Right lobe of liver (tissue), 6 donors: ENCODE measurements around the gene PLXNC1. TPM values are rescaled to one million over a fixed set of nuclear protein-coding genes. Genes with fewer than 3 reads are reported as not detected.

Experiments
- ATAC-seq, 4 donors: fragments of 200-7000 bp; cut with Tn5 transposase; one replicate each; pipeline ENCODE4 v1.9.1; 2020; ENCODE audit warnings: mild to moderate bottlenecking in 4 of 4, moderate library complexity in 4 of 4
- DNase-seq, 3 donors: peaks; one replicate each; pipeline ENCODE4 v3.0.0-alpha.2; 2020
- H3K27ac ChIP-seq, 3 donors: fragments of 200-600 bp; one replicate each; pipeline ENCODE4 v1.8.0; 2022
- H3K27me3 ChIP-seq, 2 donors: fragments of 200-600 bp; one replicate each; pipeline ENCODE4 v1.8.0; 2022
- H3K36me3 ChIP-seq, 4 donors: fragments of 200-600 bp; sonication (generic) in 1 of 4; one replicate each; pipeline versions ENCODE4 v1.5.1 to v1.8.0; 2017 to 2022; ENCODE audit warnings: control low read depth in 1 of 4
- H3K4me1 ChIP-seq, 4 donors: fragments of 200-600 bp; sonication (generic) in 1 of 4; one replicate each; pipeline versions ENCODE4 v1.5.1 to v1.8.0; 2017 to 2022; ENCODE audit warnings: control low read depth in 1 of 4
- H3K4me3 ChIP-seq, 3 donors: fragments of 200-600 bp; one replicate each; pipeline ENCODE4 v1.8.0; 2022
- H3K9me3 ChIP-seq, 4 donors: fragments of 200-600 bp; sonication (generic) in 1 of 4; one replicate each; pipeline versions ENCODE4 v1.5.1 to v1.8.0; 2017 to 2022; ENCODE audit warnings: control low read depth in 1 of 4
- CTCF ChIP-seq, 4 donors: fragments of 200-600 bp in 3 of 4; fragments of 450-650 bp in 1 of 4; IDR thresholded peaks; one replicate each; pipeline versions ENCODE4 v1.5.1 to v1.8.0; 2016 to 2022; ENCODE audit warnings: antibody characterized with exemption in 4 of 4, mild to moderate bottlenecking in 2 of 4
- POLR2A ChIP-seq: fragments of 450-650 bp; IDR thresholded peaks from one replicate; pipeline ENCODE4 v1.6.1; 2017; ENCODE audit warnings: antibody characterized with exemption, mild to moderate bottlenecking
- WGBS: methylation state at CpG from one replicate; pipeline ENCODE4 v1.1.6; 2018; ENCODE audit warnings: low coverage, low lambda C conversion rate; ENCODE audit not compliant: insufficient coverage; ENCODE audit errors: missing lambda C conversion rate; 5-methylcytosine and 5-hydroxymethylcytosine counted together
- intact Hi-C, 2 donors: fragments of 100-400 bp; cut with DNase I; formaldehyde crosslinking; loops; one replicate each; pipeline versions ENCODE4 v1.11.2 to v1.14.1; 2022
- total RNA-seq, 6 experiments: library from RNA; depleted of rRNA in 2 of 6; stranded (reverse); fragments of >200 nt in 2 of 6; fragmentation: NEBNext Ultra II Directional in 3 of 6; extraction: Animal tissue kit (Norgen Biotek cat#: 25700) in 3 of 6; gene quantifications; one replicate each; pipeline versions ENCODE4 v1.1.0 to v1.2.4, GENCODE V29; 2016 to 2023
- donor health status: DM: no; HTN: yes; CAD: no.
- donor health status: DM: no; HTN: no; CAD: no.
- donor health status: DM: no; HTN: no; CAD: no.
- donor health status: DM: no; HTN: yes; CAD: no.
- donor health status: DM: no; HTN: yes; CAD: no.

Gene PLXNC1
- total RNA-seq, 6 experiments from 2014 or later = 1.6 to 7.0 (median 3.5) TPM

- DNase-seq (no peak), ATAC-seq (no peak)
- intact Hi-C loops = loop anchor here (5.0 to 10.0 kb wide), 3 partner anchors 291 to 771 kb away; no protein-coding TSS in a partner anchor
- Histone ChIP-seq H3K4me1 (no peaks in the 10 kb centered on the region), H3K36me3 (no peaks in the 10 kb centered on the region), H3K4me3 (no peak overlapping the region), H3K27me3 (no peaks in the 10 kb centered on the region), H3K9me3 (no peaks in the 10 kb centered on the region), H3K27ac (no peak overlapping the region)
- no peak for TF ChIP-seq POLR2A
- TF ChIP-seq CTCF (IDR thresholded peaks at IDR 0.05) = no peak
- 56% methylated on average over 3 of the region's 7 CpGs for WGBS
Observed at GRCh38 chr12:94143438-94143837, 4.9 kb upstream of the PLXNC1 start.

GRCh38 chr12:94143951-94144350 is 4.4 kb upstream of the PLXNC1 start:
- TF ChIP-seq POLR2A = no peak
- TF ChIP-seq CTCF (IDR thresholded peaks at IDR 0.05) = no peak
- no peaks in the 10 kb centered on the region for H3K36me3 ChIP-seq
- 64% methylated on average over 5 of the region's 5 CpGs for WGBS
- H3K27me3 ChIP-seq = no peaks in the 10 kb centered on the region
- H3K4me1 ChIP-seq = peaks cover 0 to 1% (median 0%) of the 10 kb centered on the region in 4 donors
- H3K9me3 ChIP-seq = no peaks in the 10 kb centered on the region
- no peak overlapping the region for H3K4me3 ChIP-seq
- no peak overlapping the region for H3K27ac ChIP-seq
- DNase-seq (no peak), ATAC-seq (no peak)
- intact Hi-C loops = loop anchor here (5.0 to 10.0 kb wide), 3 partner anchors 291 to 771 kb away; no protein-coding TSS in a partner anchor

- ATAC-seq (no peak), DNase-seq (no peak)
- TF ChIP-seq POLR2A (no peak), CTCF (IDR thresholded peaks at IDR 0.05) (no peak)
- H3K27me3 ChIP-seq = no peaks in the 10 kb centered on the region
- peaks cover 0 to 10% (median 2%) of the 10 kb centered on the region in 4 donors for H3K4me1 ChIP-seq
- no peaks in the 10 kb centered on the region for H3K9me3 ChIP-seq
- H3K4me3 ChIP-seq = no peak overlapping the region
- intact Hi-C loops = loop anchor here (5.0 to 10.0 kb wide), 3 partner anchors 290 to 770 kb away; no protein-coding TSS in a partner anchor
- no peak overlapping the region for H3K27ac ChIP-seq
- 46% methylated on average over 3 of the region's 3 CpGs for WGBS
- H3K36me3 ChIP-seq = no peaks in the 10 kb centered on the region
Observed at GRCh38 chr12:94144781-94145180, 3.6 kb upstream of the PLXNC1 start.

GRCh38 chr12:94145191-94145983 is 3.0 kb upstream of the PLXNC1 start:
- TF ChIP-seq CTCF (IDR thresholded peaks at IDR 0.05) (peak; percentile 40 to 61 (median 44)), POLR2A (no peak)
- intact Hi-C loops = loop anchor here (5.0 to 10.0 kb wide), 3 partner anchors 289 to 769 kb away; no protein-coding TSS in a partner anchor
- 40% methylated on average over 11 of the region's 12 CpGs for WGBS

More at GRCh38 chr12:94145191-94145983, 3.0 kb upstream of the PLXNC1 start:
- peaks cover 0 to 16% (median 6%) of the 10 kb centered on the region in 4 donors for H3K4me1 ChIP-seq
- ATAC-seq = peak in 3 of 4 donors; percentile 15 to 43 (median 32)
- no peaks in the 10 kb centered on the region for H3K9me3 ChIP-seq
- H3K27ac ChIP-seq = no peak overlapping the region
- H3K36me3 ChIP-seq = no peaks in the 10 kb centered on the region
- no peaks in the 10 kb centered on the region for H3K27me3 ChIP-seq
- no peak for DNase-seq
- no peak overlapping the region for H3K4me3 ChIP-seq
